Panc1 (cell line): Measurements from ENCODE around the gene OMG. TPM values are rescaled to one million over a fixed set of nuclear protein-coding genes. Genes with fewer than 3 reads are reported as not detected.

Experiments
- ATAC-seq: fragments of 200-7000 bp; cut with Tn5 transposase; 2 replicates; pipeline ENCODE4 v1.9.1; 2020; ENCODE audit warnings: mild to moderate bottlenecking, moderate library complexity
- BruUV-seq: library from RNA; stranded (reverse); fragments of 400-500 nt; replicated peaks from 2 replicates; lab custom pipeline; 2021; lab: Mats Ljungman, UMichigan
- CTCF ChIA-PET: fragments of 300-600 bp; sonication (Branson Sonifier 250); formaldehyde crosslinking; loops from one replicate; lab custom pipeline; 2022; ENCODE audit warnings: antibody characterized with exemption; lab: Charles Lee
- POLR2A ChIA-PET: fragments of 300-600 bp; sonication (Branson Sonifier 250); formaldehyde crosslinking; loops from one replicate; lab custom pipeline; 2022; ENCODE audit warnings: antibody characterized with exemption; lab: Charles Lee
- DNase-seq: peaks from one replicate; pipeline ENCODE4 v3.0.0-alpha.2; 2010; ENCODE audit warnings: low read depth, low spot score
- H3K27ac ChIP-seq: 2 replicates; pipeline ENCODE4 v1.5.1; 2011; ENCODE audit warnings: mild to moderate bottlenecking, low read length, inconsistent platforms
- H3K27me3 ChIP-seq: fragments of 200-500 bp; sonication (Bioruptor generic); 2 replicates; pipeline ENCODE4 v1.6.0; 2014; ENCODE audit warnings: low read length, inconsistent platforms; ENCODE audit not compliant: control insufficient read depth, insufficient read depth
- H3K36me3 ChIP-seq: fragments of 200-500 bp; sonication (Bioruptor generic); 2 replicates; pipeline ENCODE4 v1.5.1; 2014; ENCODE audit warnings: inconsistent platforms, mild to moderate bottlenecking, low read length, moderate library complexity; ENCODE audit not compliant: control insufficient read depth, insufficient read depth
- H3K4me1 ChIP-seq: 2 replicates; pipeline ENCODE4 v1.5.1; 2011; ENCODE audit warnings: inconsistent platforms, mild to moderate bottlenecking, low read length, moderate library complexity; ENCODE audit not compliant: control insufficient read depth, insufficient read depth
- H3K4me3 ChIP-seq, 2 experiments: 2 replicates each; pipeline ENCODE4 v1.5.1; 2011 to 2012; ENCODE audit warnings: low read depth in 2 of 2, low read length in 2 of 2, mild to moderate bottlenecking in 2 of 2, inconsistent platforms in 1 of 2, moderate library complexity in 1 of 2
- H3K9me3 ChIP-seq: fragments of 200-500 bp; sonication (Bioruptor generic); 2 replicates; pipeline ENCODE4 v1.5.1; 2014; ENCODE audit warnings: low read depth, mild to moderate bottlenecking, inconsistent platforms, low read length, moderate library complexity; ENCODE audit not compliant: control insufficient read depth, insufficient read depth
- CTCF ChIP-seq: fragments of 450-650 bp; IDR thresholded peaks from 2 replicates; pipeline ENCODE4 v1.5.1; 2017; ENCODE audit warnings: mild to moderate bottlenecking
- POLR2AphosphoS5 ChIP-seq: IDR thresholded peaks from 2 replicates; pipeline ENCODE4 v1.6.1; 2012; ENCODE audit warnings: mild to moderate bottlenecking, low read depth, low read length, moderate library complexity
- SIN3A ChIP-seq: IDR thresholded peaks from 2 replicates; pipeline ENCODE4 v1.6.1; 2012; ENCODE audit warnings: low read depth, mild to moderate bottlenecking, low read length, moderate library complexity, borderline replicate concordance; ENCODE audit not compliant: insufficient read depth
- TCF7L2 ChIP-seq: IDR thresholded peaks from 2 replicates; pipeline ENCODE4 v1.6.1; 2011; ENCODE audit warnings: mild to moderate bottlenecking, low read depth, low read length, inconsistent platforms
- in situ Hi-C: cut with HindIII; loops from 2 replicates; pipeline ENCODE4 v1.10.0; 2016; ENCODE audit warnings: low sequenced_read_pairs, low pct_unique_long_range_greater_than_20kb
- intact Hi-C: fragments of 100-400 bp; cut with micrococcal nuclease; formaldehyde crosslinking; loops from one replicate; pipeline ENCODE4 v1.10.0; 2022; ENCODE audit not compliant: unreplicated experiment
- total RNA-seq: library from RNA; stranded (reverse); gene quantifications from one replicate; pipeline ENCODE4 v1.2.1, GENCODE V29; 2021; ENCODE audit not compliant: unreplicated experiment
- TF ChIP-seq, protein P1 (sequence below), 2 experiments: IDR thresholded peaks; 2 replicates each; pipeline ENCODE4 v1.6.1; 2011 to 2012; ENCODE audit warnings: low read depth in 2 of 2, control low read depth in 1 of 2, low read length in 1 of 2, mild to moderate bottlenecking in 1 of 2, moderate library complexity in 1 of 2; ENCODE audit not compliant: insufficient read depth in 1 of 2

OMG gene
- total RNA-seq, 1 experiment from 2014 or later: not detected

- CTCF ChIA-PET: no interaction called here
- H3K36me3 ChIP-seq: peaks cover 24% of the 10 kb centered on the region; the same call in 1 of the 2 replicates
- ATAC-seq (no peak), DNase-seq (no peak)
- in situ Hi-C loops (no loop called here), intact Hi-C loops (no loop called here)
- POLR2A ChIA-PET: no interaction called here
- no TSS peak for BruUV-seq
- no peak overlapping the region for H3K27ac ChIP-seq
- TF ChIP-seq, protein P1, sequence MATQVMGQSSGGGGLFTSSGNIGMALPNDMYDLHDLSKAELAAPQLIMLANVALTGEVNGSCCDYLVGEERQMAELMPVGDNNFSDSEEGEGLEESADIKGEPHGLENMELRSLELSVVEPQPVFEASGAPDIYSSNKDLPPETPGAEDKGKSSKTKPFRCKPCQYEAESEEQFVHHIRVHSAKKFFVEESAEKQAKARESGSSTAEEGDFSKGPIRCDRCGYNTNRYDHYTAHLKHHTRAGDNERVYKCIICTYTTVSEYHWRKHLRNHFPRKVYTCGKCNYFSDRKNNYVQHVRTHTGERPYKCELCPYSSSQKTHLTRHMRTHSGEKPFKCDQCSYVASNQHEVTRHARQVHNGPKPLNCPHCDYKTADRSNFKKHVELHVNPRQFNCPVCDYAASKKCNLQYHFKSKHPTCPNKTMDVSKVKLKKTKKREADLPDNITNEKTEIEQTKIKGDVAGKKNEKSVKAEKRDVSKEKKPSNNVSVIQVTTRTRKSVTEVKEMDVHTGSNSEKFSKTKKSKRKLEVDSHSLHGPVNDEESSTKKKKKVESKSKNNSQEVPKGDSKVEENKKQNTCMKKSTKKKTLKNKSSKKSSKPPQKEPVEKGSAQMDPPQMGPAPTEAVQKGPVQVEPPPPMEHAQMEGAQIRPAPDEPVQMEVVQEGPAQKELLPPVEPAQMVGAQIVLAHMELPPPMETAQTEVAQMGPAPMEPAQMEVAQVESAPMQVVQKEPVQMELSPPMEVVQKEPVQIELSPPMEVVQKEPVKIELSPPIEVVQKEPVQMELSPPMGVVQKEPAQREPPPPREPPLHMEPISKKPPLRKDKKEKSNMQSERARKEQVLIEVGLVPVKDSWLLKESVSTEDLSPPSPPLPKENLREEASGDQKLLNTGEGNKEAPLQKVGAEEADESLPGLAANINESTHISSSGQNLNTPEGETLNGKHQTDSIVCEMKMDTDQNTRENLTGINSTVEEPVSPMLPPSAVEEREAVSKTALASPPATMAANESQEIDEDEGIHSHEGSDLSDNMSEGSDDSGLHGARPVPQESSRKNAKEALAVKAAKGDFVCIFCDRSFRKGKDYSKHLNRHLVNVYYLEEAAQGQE (IDR thresholded peaks at IDR 0.05; ENCODE audit: insufficient read depth in 1 of 2, low read depth in 2 of 2, low read length in 1 of 2): no peak
- H3K4me1 ChIP-seq: no peaks in the 10 kb centered on the region
- no peaks in the 10 kb centered on the region for H3K27me3 ChIP-seq
- H3K9me3 ChIP-seq: no peaks in the 10 kb centered on the region
- no peak overlapping the region for H3K4me3 ChIP-seq
These were observed 46.8 kb downstream of the OMG start for GRCh38 chr17:31250229-31250628.

DNA sequence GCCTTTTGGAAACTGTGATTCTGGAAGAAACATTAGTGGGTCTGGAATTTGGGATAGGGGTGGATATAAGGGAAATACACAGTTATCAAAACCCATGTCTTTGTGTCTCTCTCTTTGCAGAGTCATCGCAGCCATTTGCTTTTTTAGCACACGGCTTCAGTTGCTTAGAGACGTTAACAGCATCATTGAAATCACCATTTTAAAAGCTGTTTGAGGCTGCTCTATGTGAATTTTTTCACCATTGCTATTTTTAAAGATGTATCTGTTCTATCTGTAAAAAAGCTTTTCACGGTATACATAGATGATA, 47.3 kb downstream of the OMG start:
- no peaks in the 10 kb centered on the region for H3K27me3 ChIP-seq
- in situ Hi-C loops: no loop called here
- no peak for ATAC-seq
- DNase-seq: no peak
- no TSS peak for BruUV-seq
- no peaks in the 10 kb centered on the region for H3K4me1 ChIP-seq
- H3K4me3 ChIP-seq: no peak overlapping the region
- intact Hi-C loops: no loop called here
- no peak overlapping the region for H3K27ac ChIP-seq
- peaks cover 23% of the 10 kb centered on the region; the same call in 1 of the 2 replicates for H3K36me3 ChIP-seq
- ChIA-PET CTCF (no interaction called here), POLR2A (no interaction called here)
- no peaks in the 10 kb centered on the region for H3K9me3 ChIP-seq
- TF ChIP-seq POLR2AphosphoS5 (no peak), CTCF (no peak), TCF7L2 (no peak), SIN3A (no peak)
- TF ChIP-seq, protein P1 (IDR thresholded peaks at IDR 0.05; ENCODE audit: insufficient read depth in 1 of 2, low read depth in 2 of 2, low read length in 1 of 2): no peak
